GM12801 (cell line): Measurements from ENCODE around the gene CDH8.

Experiments used
- TF ChIP-seq, protein P1 (sequence below): IDR thresholded peaks from one replicate; pipeline ENCODE4 v1.5.1; 2011; ENCODE audit warnings: control low read depth; ENCODE audit not compliant: insufficient read length; ENCODE audit errors: extremely low read depth

CDH8 gene

DNA sequence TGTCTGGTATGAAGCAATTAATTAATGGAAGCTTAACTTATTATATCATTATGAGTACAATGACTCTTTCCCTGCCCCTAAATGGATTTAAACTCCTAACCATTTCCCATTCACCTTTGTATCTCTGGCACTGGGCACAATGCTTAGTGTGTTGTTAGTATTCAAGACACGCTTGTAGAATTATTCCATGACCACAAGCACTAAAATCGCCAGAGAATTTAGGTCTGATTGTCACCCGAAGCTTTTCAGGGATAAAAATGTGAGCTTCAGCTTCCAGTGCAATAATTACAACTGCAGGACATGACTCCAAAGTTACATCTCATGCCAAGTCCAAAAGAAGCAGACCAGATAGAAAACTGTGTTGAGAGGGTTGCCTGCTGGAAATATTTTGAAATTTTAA, 101.6 kb downstream of the CDH8 start:
- TF ChIP-seq, protein P1, sequence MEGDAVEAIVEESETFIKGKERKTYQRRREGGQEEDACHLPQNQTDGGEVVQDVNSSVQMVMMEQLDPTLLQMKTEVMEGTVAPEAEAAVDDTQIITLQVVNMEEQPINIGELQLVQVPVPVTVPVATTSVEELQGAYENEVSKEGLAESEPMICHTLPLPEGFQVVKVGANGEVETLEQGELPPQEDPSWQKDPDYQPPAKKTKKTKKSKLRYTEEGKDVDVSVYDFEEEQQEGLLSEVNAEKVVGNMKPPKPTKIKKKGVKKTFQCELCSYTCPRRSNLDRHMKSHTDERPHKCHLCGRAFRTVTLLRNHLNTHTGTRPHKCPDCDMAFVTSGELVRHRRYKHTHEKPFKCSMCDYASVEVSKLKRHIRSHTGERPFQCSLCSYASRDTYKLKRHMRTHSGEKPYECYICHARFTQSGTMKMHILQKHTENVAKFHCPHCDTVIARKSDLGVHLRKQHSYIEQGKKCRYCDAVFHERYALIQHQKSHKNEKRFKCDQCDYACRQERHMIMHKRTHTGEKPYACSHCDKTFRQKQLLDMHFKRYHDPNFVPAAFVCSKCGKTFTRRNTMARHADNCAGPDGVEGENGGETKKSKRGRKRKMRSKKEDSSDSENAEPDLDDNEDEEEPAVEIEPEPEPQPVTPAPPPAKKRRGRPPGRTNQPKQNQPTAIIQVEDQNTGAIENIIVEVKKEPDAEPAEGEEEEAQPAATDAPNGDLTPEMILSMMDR, result no peak

DNA sequence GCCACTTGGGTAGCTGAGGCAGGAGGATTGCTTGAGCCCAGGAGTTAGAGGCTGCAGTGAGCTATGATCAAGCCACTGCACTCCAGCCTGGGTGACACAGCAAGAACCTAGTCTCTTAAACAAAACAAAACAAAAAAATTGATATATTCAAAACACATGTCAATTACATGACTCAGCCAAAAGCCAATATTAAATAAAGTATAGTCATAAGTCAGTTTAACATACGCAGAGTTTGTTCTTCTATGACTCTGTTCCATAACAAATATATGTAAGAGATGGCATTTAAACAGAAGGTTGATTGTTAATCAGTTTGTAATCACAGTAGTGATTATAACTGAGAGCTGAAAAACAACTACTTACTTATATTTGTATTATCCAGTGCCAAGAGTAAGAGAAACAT, 106.5 kb downstream of the CDH8 start:
- TF ChIP-seq, protein P1, result no peak

DNA sequence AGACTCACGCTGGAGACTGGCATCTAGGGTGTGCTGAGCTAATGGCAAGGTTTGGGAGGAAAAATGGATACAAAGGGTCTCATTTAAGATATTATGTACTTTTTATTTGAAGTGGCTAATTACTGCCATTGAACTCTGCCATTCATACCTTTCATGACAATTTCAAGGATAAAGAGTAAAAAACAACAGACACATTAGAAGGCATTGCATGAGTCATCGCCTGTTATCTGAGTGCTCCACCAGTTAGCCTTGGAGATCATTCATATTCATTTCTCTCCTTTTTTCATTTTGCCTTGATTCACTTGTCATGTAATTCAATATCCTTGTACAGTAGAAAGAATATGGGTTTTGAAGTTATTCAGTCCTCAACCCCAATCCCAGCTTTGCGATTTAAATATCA, 109.5 kb downstream of the CDH8 start:
- TF ChIP-seq, protein P1, result no peak

DNA sequence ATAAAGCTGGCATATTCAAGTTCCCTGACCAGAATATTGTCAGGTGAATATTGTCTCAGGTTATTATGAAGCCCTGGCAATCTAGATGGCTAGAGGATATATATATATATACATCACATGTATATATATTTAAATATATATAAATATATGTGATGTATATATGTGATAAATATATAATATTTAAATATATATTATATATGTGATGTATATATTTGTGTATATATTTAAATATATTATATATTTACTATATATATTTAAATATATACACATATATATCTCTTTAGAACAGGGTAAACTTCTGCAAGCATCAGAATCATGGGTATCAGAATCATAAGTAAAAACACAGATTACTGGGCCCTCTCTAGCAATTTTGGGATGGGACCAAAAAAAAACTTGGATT, 112.6 kb downstream of the CDH8 start:
- TF ChIP-seq, protein P1, result no peak

DNA sequence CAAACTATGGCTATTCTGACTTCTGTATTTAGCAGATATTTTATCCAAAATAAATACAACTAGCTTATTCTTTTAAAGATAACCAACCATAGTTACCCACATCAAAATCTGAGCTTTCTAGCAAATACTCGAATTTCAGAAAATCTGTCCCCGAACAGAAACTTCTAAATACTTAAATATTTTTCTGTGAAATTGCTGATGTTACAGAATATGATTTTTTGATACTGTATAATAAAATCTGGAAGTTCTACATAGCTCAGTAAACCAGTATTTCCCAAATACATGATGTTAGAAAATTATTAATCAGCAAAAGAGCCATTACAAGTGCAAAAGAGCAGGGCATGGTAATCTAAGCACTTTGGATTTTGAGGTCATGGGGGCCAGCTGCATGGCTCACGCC, 114.9 kb downstream of the CDH8 start:
- TF ChIP-seq, protein P1, result no peak

DNA sequence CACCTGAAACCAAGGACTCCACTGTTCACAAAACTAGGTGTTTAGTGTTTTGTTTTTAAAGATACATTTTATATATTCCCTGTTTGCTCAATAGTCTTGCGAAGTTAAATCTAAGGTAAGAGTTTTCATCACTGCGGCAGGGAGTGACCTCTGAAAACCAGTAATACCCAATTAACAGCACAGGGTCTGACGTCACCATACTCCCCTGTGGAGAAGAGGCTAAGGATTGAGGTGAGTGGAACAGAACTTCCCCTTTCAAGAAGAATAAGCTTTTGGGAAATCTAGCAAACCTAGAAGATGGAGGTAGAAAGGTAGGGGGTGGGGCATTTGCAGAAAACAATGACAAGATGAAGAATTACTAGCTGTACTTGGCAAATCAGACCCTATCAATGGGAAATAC, 120.7 kb downstream of the CDH8 start:
- TF ChIP-seq, protein P1, result no peak

DNA sequence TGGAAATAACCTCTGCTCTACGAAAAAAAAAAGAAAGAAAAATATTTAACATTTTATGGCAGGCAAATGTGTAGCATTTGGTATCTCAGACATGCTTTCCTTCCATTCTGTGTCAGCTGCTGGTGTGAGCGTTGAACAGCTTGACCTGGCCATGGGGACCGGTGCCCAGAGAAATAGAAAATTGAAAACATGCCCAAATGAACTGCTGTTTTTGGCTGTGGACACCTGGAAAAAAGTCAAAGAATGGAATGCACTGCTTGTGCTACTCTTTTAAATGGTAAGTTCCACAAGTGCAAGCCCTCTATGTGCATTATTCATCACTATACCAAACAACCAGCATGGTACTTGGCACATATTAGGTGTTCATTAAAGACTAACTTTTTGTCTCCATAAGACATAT, 127.2 kb downstream of the CDH8 start:
- TF ChIP-seq, protein P1, result no peak

DNA sequence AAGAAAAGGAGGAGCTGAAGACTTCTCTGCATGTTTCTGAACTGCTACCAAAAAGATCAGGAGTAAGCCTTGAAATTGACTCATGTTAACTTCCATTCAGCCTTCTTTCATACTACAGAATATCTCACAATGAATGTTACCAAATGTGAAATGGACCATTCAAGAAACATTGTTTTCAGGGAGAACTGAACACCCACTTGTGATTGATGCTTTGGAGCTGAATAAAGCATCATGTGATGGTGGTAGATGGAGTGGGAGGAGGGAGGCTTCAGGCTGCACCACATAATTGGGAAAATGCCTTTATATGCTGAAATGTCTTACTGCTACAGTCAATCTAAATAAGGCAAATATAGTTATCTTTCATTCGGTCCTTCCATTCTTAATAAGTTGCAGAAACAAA, 127.8 kb downstream of the CDH8 start:
- TF ChIP-seq, protein P1, result no peak
